Endothelial cell of umbilical vein (primary cell): Measurements from ENCODE around the gene CCR3. TPM values are rescaled to one million over a fixed set of nuclear protein-coding genes. Genes with fewer than 3 reads are reported as not detected.

Experiments
- BruUV-seq: library from RNA; stranded (reverse); fragments of 400-500 nt; replicated peaks from 2 replicates; lab custom pipeline; 2021; lab: Mats Ljungman, UMichigan
- CTCF ChIA-PET: fragments of 300-600, 350-600 bp; sonication (Branson Sonifier 250); formaldehyde crosslinking; loops from one replicate; lab custom pipeline; 2021; ENCODE audit warnings: antibody characterized with exemption, inconsistent platforms; lab: Charles Lee
- POLR2A ChIA-PET: fragments of 300-600, 350-600 bp; sonication (Branson Sonifier 250); formaldehyde crosslinking; loops from one replicate; lab custom pipeline; 2021; ENCODE audit warnings: antibody characterized with exemption, inconsistent platforms; lab: Charles Lee
- DNase-seq: peaks from one replicate; pipeline ENCODE4 v3.0.0-alpha.2; 2011; ENCODE audit warnings: low read depth, low spot score
- FAIRE-seq: peaks from 2 replicates; lab custom pipeline; 2011; peaks lifted over from hg19 to GRCh38; lab: Jason Lieb, UNC
- H2AFZ ChIP-seq: 2 replicates; pipeline ENCODE4 v1.6.0; 2012; ENCODE audit warnings: low read depth, low read length, control low read depth, inconsistent platforms
- H3K27ac ChIP-seq: 2 replicates; pipeline ENCODE4 v1.5.1; 2011; ENCODE audit warnings: low read depth, mild to moderate bottlenecking, control low read depth, low read length, moderate library complexity; ENCODE audit not compliant: insufficient read depth
- H3K27me3 ChIP-seq, 2 experiments: 2 replicates each; pipeline versions ENCODE4 v1.6.0 to v1.6.1; 2011; ENCODE audit warnings: low read length in 2 of 2, mixed read lengths in 1 of 2; ENCODE audit not compliant: control insufficient read depth in 2 of 2, insufficient read depth in 2 of 2
- H3K36me3 ChIP-seq, 2 experiments: 2 replicates in 1 of 2; 3 replicates in 1 of 2; pipeline ENCODE4 v1.5.1; 2011; ENCODE audit warnings: low read length in 2 of 2, mild to moderate bottlenecking in 1 of 2, moderate library complexity in 1 of 2; ENCODE audit not compliant: control insufficient read depth in 2 of 2, insufficient read depth in 2 of 2; ENCODE audit errors: extremely low read depth in 1 of 2
- H3K4me1 ChIP-seq: 3 replicates; pipeline ENCODE4 v1.5.1; 2011; ENCODE audit warnings: mild to moderate bottlenecking, low read length; ENCODE audit not compliant: control insufficient read depth, insufficient read depth; ENCODE audit errors: extremely low read depth
- H3K4me2 ChIP-seq: 2 replicates; pipeline ENCODE4 v1.6.1; 2011; ENCODE audit warnings: low read length, control low read depth, mixed read lengths; ENCODE audit not compliant: insufficient read depth
- H3K4me3 ChIP-seq, 3 experiments: fragments of 200-600 bp in 1 of 3; sonication (generic), shearing (Covaris generic) in 1 of 3; replicated peaks in 1 of 3; 2 replicates each; pipeline ENCODE4 v1.5.1; 2011 to 2016; ENCODE audit warnings: control low read depth in 3 of 3, low read length in 3 of 3, mild to moderate bottlenecking in 2 of 3, inconsistent platforms in 1 of 3, low read depth in 1 of 3, moderate library complexity in 1 of 3; ENCODE audit not compliant: insufficient read depth in 1 of 3
- H3K79me2 ChIP-seq: 2 replicates; pipeline ENCODE4 v1.6.0; 2012; ENCODE audit warnings: low read length, inconsistent platforms; ENCODE audit not compliant: control insufficient read depth, insufficient read depth
- H3K9ac ChIP-seq: replicated peaks from 2 replicates; pipeline ENCODE3; 2011; ENCODE audit warnings: low read length, control low read depth; ENCODE audit not compliant: insufficient read depth; ENCODE audit errors: extremely low read depth
- H3K9me1 ChIP-seq: replicated peaks from 3 replicates; pipeline ENCODE4 v1.6.0; 2011; ENCODE audit warnings: mild to moderate bottlenecking, low read length; ENCODE audit not compliant: control insufficient read depth, insufficient read depth; ENCODE audit errors: extremely low read depth
- H3K9me3 ChIP-seq: replicated peaks from 2 replicates; pipeline ENCODE4 v1.5.1; 2012; ENCODE audit warnings: low read length, inconsistent platforms; ENCODE audit not compliant: control insufficient read depth, insufficient read depth
- H4K20me1 ChIP-seq: replicated peaks from 2 replicates; pipeline ENCODE3; 2011; ENCODE audit warnings: mild to moderate bottlenecking, low read length; ENCODE audit not compliant: control insufficient read depth, insufficient read depth; ENCODE audit errors: extremely low read depth
- EZH2 ChIP-seq: IDR thresholded peaks from 2 replicates; pipeline ENCODE4 v1.6.1; 2012; ENCODE audit warnings: borderline replicate concordance, low read depth, mild to moderate bottlenecking, moderate library complexity, low read length, inconsistent platforms; ENCODE audit not compliant: severe bottlenecking
- FOS ChIP-seq: IDR thresholded peaks from 2 replicates; pipeline ENCODE4 v1.6.1; 2011; ENCODE audit warnings: mild to moderate bottlenecking, low read length, moderate library complexity, borderline replicate concordance; ENCODE audit not compliant: insufficient read depth
- GATA2 ChIP-seq: IDR thresholded peaks from 2 replicates; pipeline ENCODE4 v1.7.0; 2011; ENCODE audit warnings: low read depth, mild to moderate bottlenecking, moderate library complexity, mixed read lengths, low read length; ENCODE audit not compliant: insufficient read length, insufficient read depth
- MAX ChIP-seq: IDR thresholded peaks from 2 replicates; pipeline ENCODE4 v1.6.1; 2011; ENCODE audit not compliant: insufficient read depth, insufficient read length
- POLR2AphosphoS5 ChIP-seq: IDR thresholded peaks from 2 replicates; pipeline ENCODE4 v1.6.1; 2012; ENCODE audit warnings: low read depth, mild to moderate bottlenecking, control low read depth, low read length, moderate library complexity; ENCODE audit not compliant: insufficient read depth
- dilution Hi-C: fragments of 300-500 bp; cut with MboI; formaldehyde crosslinking; loops from one replicate; pipeline ENCODE4 v1.15.0; 2019; ENCODE audit warnings: low sequenced_read_pairs; ENCODE audit not compliant: extremely low pct_ligation_motif_present
- intact Hi-C: fragments of 100-400 bp; cut with micrococcal nuclease; formaldehyde crosslinking; loops from one replicate; pipeline ENCODE4 v1.10.0; 2022
- polyA plus RNA-seq, 4 experiments: library from polyadenylated mRNA; depleted of rRNA in 3 of 4; stranded (reverse) in 3 of 4; unstranded in 1 of 4; fragments of >200 nt; gene quantifications; 2 replicates each; pipeline versions ENCODE4 v1.2.1 to v1.2.3, GENCODE V29; 2011 to 2012; ENCODE audit warnings: missing spikeins in 1 of 4
- total RNA-seq: library from RNA; stranded (reverse); gene quantifications from 2 replicates; pipeline ENCODE4 v1.2.3, GENCODE V29; 2021

The CCR3 gene
- total and polyA plus RNA-seq, 2 donors (not counting 3 experiments of a cell fraction or from before 2014, with no cell fraction given): not detected

DNA sequence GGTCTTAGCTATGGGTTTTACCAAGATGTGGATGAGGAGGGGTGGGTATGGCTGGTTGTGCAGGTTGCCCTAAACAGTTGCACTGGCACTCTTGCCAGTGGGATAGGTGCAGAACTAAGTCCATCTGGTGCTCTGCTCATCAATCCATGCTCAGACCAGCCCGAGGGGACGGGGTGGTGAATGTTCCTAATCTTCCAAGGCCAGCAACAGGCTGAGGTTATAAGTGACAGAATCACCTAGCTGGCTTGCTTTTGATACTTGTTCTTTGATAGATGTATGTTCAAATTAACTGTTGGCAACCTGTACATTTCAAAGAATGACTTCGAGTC lies 58.2 kb downstream of the CCR3 start:
- H3K36me3 ChIP-seq: no peaks in the 10 kb centered on the region
- BruUV-seq: no TSS peak
- H3K9me1 ChIP-seq: no peaks in the 10 kb centered on the region
- H3K4me2 ChIP-seq: no peak overlapping the region
- intact Hi-C loops: no loop called here
- FAIRE-seq (no peak), DNase-seq (no peak)
- dilution Hi-C loops: no loop called here
- CTCF ChIA-PET: no interaction called here
- H3K27ac ChIP-seq: no peak overlapping the region
- TF ChIP-seq POLR2AphosphoS5 (no peak), FOS (no peak)
- H3K79me2 ChIP-seq: no peaks in the 10 kb centered on the region
- POLR2A ChIA-PET: no interaction called here
- no peaks in the 10 kb centered on the region for H3K9me3 ChIP-seq
- H3K27me3 ChIP-seq: peaks cover 0 to 12% of the 10 kb centered on the region in 2 experiments
- no peaks in the 10 kb centered on the region for H4K20me1 ChIP-seq
- no peaks in the 10 kb centered on the region for H3K4me1 ChIP-seq
- H3K9ac ChIP-seq: no peak overlapping the region
- H2AFZ ChIP-seq: no peak overlapping the region
- H3K4me3 ChIP-seq: no peak overlapping the region

DNA sequence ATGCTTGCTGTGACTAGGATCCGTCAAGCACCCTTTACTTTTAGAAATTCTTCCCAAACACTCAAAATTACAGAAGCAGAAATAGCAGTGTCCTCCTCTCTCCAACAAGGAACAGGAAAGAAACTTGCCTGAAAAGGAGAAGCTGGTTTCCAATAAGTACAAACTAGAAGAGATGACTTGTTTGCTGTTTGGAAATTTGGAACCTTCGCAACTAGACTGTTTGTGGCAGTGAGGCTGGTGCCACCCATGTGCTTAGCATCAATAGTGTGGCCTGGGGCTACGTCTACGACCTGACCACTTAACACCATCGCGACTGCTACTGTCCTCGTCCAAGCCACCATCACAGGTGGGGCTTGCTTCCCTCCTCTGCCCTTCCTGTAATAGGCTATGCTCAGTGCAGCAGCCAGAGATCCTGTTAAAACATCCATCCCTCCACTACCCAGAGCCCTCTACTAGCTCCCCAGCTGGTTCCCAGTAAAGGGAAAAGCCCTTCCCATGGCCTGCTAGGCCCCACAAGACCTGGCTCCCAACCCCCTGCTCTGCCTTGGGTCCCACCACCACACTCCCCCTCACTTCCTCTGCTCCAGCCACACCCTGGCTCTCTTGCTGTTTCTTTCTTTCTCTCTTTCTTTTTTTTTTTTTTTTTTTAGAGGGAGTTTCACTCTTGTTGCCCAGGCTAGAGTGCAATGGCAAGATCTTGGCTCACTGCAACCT lies 59.0 kb downstream of the CCR3 start:
- Histone ChIP-seq H3K9ac (no peak overlapping the region), H3K27me3 (peaks cover 0 to 16% of the 10 kb centered on the region in 2 experiments), H2AFZ (no peak overlapping the region), H3K9me1 (no peaks in the 10 kb centered on the region), H3K9me3 (no peaks in the 10 kb centered on the region), H3K36me3 (no peaks in the 10 kb centered on the region), H3K27ac (no peak overlapping the region), H3K4me1 (no peaks in the 10 kb centered on the region), H4K20me1 (no peaks in the 10 kb centered on the region), H3K4me3 (no peak overlapping the region), H3K4me2 (no peak overlapping the region), H3K79me2 (no peaks in the 10 kb centered on the region)
- no peak for FAIRE-seq
- DNase-seq: no peak
- BruUV-seq: no TSS peak
- TF ChIP-seq MAX: no peak
- no peak for TF ChIP-seq POLR2AphosphoS5
- TF ChIP-seq FOS: no peak
- no peak for TF ChIP-seq EZH2
- TF ChIP-seq GATA2: no peak
- CTCF ChIA-PET: no interaction called here
- POLR2A ChIA-PET: no interaction called here
- dilution Hi-C loops (no loop called here), intact Hi-C loops (no loop called here)
